Peyer's patch (tissue), 4 donors: ENCODE data around the gene MGLL. TPM values are rescaled to one million over a fixed set of nuclear protein-coding genes. Genes with fewer than 3 reads are reported as not detected.

Experiments used
- DNase-seq, 3 donors: peaks; one replicate each; pipeline ENCODE4 v3.0.0-alpha.2; 2017 to 2019
- H3K27ac ChIP-seq, 4 donors: fragments of 200-600 bp; sonication (generic); one replicate each; pipeline ENCODE4 v1.5.1; 2016 to 2019
- H3K27me3 ChIP-seq, 2 donors: fragments of 200-600 bp; sonication (generic); one replicate each; pipeline ENCODE4 v1.5.1; 2019
- H3K36me3 ChIP-seq, 3 donors: fragments of 200-600 bp; sonication (generic); one replicate each; pipeline ENCODE4 v1.5.1; 2016 to 2019
- H3K4me1 ChIP-seq, 4 donors: fragments of 200-600 bp; sonication (generic); one replicate each; pipeline ENCODE4 v1.5.1; 2016 to 2019
- H3K4me3 ChIP-seq, 4 donors: fragments of 200-600 bp; sonication (generic); 1 replicate in 3 of 4; 2 replicates in 1 of 4; pipeline ENCODE4 v1.5.1; 2016 to 2019; ENCODE audit warnings: mild to moderate bottlenecking in 1 of 4
- H3K9me3 ChIP-seq, 4 donors: fragments of 200-600 bp; sonication (generic); one replicate each; pipeline ENCODE4 v1.5.1; 2016 to 2019; ENCODE audit warnings: mild to moderate bottlenecking in 1 of 4
- POLR2A ChIP-seq, 2 donors: fragments of 450-650 bp; IDR thresholded peaks; one replicate each; pipeline ENCODE4 v1.5.1; 2017; ENCODE audit warnings: antibody characterized with exemption in 2 of 2, mild to moderate bottlenecking in 2 of 2, moderate library complexity in 2 of 2
- total RNA-seq, 4 donors: library from RNA; depleted of rRNA; stranded (reverse); fragments of >200 nt; gene quantifications; one replicate each; pipeline ENCODE4 v1.1.0, GENCODE V29; 2016
- TF ChIP-seq, protein P1 (sequence below), 6 experiments: fragments of 450-650 bp in 4 of 6; fragments of 200-600 bp in 2 of 6; sonication (generic) in 1 of 6; IDR thresholded peaks; one replicate each; pipeline ENCODE4 v1.5.1; 2017 to 2019; ENCODE audit warnings: antibody characterized with exemption in 6 of 6, mild to moderate bottlenecking in 3 of 6, moderate library complexity in 1 of 6

The MGLL gene
- total RNA-seq, 4 donors from 2014 or later = 56.1 to 180 (median 143) TPM

DNA sequence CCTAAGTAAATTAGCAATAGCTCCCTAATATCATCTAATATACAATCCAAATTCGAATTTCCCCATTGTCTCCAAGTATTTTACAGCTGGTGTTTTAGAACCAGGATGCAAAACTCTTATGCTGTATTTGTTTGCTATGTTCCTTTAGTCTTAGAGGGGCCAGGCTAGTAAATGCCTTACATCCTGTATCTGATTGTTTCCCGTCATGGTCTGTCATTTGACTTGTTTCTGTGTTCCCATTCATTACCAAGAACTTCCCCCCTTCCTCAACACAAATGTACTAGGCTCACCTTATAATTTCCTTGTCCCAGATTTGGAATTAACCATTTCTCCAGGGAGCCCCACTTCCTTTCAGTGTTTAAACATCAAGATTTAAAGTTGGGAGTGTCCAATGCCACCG lies 95.4 kb downstream of the MGLL start:
- H3K27me3 ChIP-seq = no peaks in the 10 kb centered on the region
- no peaks in the 10 kb centered on the region for H3K9me3 ChIP-seq
- no peak overlapping the region for H3K27ac ChIP-seq
- TF ChIP-seq, protein P1, sequence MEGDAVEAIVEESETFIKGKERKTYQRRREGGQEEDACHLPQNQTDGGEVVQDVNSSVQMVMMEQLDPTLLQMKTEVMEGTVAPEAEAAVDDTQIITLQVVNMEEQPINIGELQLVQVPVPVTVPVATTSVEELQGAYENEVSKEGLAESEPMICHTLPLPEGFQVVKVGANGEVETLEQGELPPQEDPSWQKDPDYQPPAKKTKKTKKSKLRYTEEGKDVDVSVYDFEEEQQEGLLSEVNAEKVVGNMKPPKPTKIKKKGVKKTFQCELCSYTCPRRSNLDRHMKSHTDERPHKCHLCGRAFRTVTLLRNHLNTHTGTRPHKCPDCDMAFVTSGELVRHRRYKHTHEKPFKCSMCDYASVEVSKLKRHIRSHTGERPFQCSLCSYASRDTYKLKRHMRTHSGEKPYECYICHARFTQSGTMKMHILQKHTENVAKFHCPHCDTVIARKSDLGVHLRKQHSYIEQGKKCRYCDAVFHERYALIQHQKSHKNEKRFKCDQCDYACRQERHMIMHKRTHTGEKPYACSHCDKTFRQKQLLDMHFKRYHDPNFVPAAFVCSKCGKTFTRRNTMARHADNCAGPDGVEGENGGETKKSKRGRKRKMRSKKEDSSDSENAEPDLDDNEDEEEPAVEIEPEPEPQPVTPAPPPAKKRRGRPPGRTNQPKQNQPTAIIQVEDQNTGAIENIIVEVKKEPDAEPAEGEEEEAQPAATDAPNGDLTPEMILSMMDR (IDR thresholded peaks at IDR 0.05) = no peak
- no peak for TF ChIP-seq POLR2A (IDR thresholded peaks at IDR 0.05)
- H3K36me3 ChIP-seq = peaks cover 0 to 4% (median 0%) of the 10 kb centered on the region in 3 donors
- no peak for DNase-seq
- H3K4me3 ChIP-seq = no peak overlapping the region
- peaks cover 0 to 14% (median 0%) of the 10 kb centered on the region in 4 donors for H3K4me1 ChIP-seq

- Histone ChIP-seq H3K27me3 (no peaks in the 10 kb centered on the region), H3K4me3 (no peak overlapping the region), H3K36me3 (peaks cover 0 to 19% (median 0%) of the 10 kb centered on the region in 3 donors), H3K9me3 (no peaks in the 10 kb centered on the region), H3K4me1 (peaks cover 0 to 12% (median 0%) of the 10 kb centered on the region in 4 donors), H3K27ac (peak overlapping the region in 1 of 4 donors; percentile 46)
- TF ChIP-seq, protein P1 (IDR thresholded peaks at IDR 0.05) = no peak
- no peak for TF ChIP-seq POLR2A (IDR thresholded peaks at IDR 0.05)
- DNase-seq = peak in 1 of 3 donors; percentile 15
Observed at GRCh38 chr3:127723011-127723567, 99.2 kb downstream of the MGLL start.

DNA sequence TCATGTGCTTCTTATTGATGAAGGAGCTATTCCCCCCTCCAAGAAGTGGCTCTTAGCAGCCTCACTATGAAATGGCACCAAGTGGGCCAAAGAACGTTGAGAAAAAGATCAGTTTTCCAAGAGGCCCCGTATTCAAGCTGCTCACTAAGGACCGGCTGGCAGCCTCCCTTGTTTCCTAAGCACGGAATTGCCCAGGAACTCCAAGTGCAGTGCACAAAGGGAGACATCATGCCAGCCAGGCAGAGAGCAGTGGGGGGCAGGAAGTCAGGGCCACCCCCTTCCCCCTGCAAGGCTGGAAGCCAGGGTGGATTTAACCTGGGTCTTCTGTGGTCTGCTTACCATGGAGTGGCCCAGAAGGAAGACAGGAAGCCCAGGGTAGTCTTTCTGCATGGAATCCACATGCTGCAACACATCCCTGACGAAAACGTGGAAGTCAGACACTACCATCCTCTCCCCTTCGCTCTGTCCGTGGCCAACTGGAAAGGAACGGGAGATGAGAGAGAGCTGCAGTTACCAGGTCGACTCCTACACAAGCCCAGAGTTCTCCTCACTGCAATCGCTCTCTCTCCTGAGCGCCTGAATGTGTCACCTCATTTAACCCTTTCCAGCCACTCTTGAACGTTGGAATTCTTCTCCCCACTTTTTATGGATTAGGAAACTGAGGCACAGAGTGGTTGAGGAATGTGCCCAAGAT lies 100.1 kb downstream of the MGLL start:
- H3K4me1 ChIP-seq = peaks cover 0 to 17% (median 0%) of the 10 kb centered on the region in 4 donors

DNA sequence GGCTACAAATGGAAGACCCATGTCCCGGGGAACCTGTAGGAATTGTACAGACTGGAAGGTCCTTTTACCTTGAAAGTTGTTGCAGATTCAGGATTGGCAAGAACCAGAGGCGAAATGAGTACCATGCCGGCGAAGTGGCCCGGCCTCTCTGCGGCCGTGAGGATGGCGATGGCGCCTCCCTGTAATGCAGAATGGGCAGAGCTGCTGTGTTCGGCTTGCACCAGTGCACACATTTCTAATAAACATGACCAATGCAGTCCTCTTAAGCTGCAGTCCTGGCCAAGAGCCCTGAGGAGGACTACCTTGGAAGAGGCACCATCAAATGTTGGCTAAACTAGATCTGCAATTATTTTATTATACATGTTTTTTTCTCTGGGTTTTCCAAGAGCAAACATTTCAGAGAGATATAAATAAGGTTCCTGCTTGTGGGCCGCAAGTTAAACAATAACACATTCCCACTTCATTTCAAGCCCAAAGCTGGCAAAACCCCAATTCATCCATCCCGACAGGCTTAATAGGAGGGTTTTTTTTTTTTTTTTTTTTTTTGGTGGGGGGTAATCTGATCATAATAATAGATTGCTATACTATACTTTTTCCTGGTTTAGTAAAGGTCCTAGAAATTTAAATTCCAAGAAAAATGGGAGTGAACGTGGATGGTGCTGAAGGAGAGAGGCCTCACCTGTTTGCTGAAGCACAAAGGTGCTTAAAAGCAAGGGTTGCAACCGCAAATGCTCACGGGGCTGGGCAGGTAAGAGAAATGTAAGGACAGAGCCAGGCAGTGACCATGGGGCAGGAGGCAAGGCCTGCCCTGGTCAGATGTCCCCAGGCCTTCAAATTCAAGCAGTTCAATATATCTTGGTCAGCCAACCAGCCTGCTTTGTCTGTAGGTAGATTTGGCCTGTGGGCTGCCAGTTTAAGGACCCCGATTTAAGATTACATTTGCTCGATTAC lies 101.1 kb downstream of the MGLL start:
- DNase-seq = peak in 1 of 3 donors; percentile 28
- Histone ChIP-seq H3K36me3 (peaks cover 0 to 27% (median 0%) of the 10 kb centered on the region in 3 donors), H3K27ac (peak overlapping the region in 1 of 4 donors; percentile 46), H3K27me3 (no peaks in the 10 kb centered on the region), H3K4me1 (peaks cover 0 to 17% (median 0%) of the 10 kb centered on the region in 4 donors), H3K9me3 (no peaks in the 10 kb centered on the region), H3K4me3 (no peak overlapping the region)
- no peak for TF ChIP-seq POLR2A (IDR thresholded peaks at IDR 0.05)
- TF ChIP-seq, protein P1 (IDR thresholded peaks at IDR 0.05) = no peak

More for the DNA sequence above, 100.1 kb downstream of the MGLL start:
- DNase-seq = peak in 1 of 3 donors; percentile 26
- peaks cover 0 to 23% (median 0%) of the 10 kb centered on the region in 3 donors for H3K36me3 ChIP-seq
- H3K9me3 ChIP-seq = no peaks in the 10 kb centered on the region
- H3K27ac ChIP-seq = peak overlapping the region in 1 of 4 donors; percentile 46
- no peak for TF ChIP-seq POLR2A (IDR thresholded peaks at IDR 0.05)
- TF ChIP-seq, protein P1 (IDR thresholded peaks at IDR 0.05) = no peak
- no peaks in the 10 kb centered on the region for H3K27me3 ChIP-seq
- H3K4me3 ChIP-seq = no peak overlapping the region

- Histone ChIP-seq H3K4me1 (peaks cover 0 to 17% (median 0%) of the 10 kb centered on the region in 4 donors), H3K9me3 (no peaks in the 10 kb centered on the region), H3K36me3 (peaks cover 0 to 35% (median 0%) of the 10 kb centered on the region in 3 donors), H3K27me3 (no peaks in the 10 kb centered on the region), H3K27ac (no peak overlapping the region), H3K4me3 (no peak overlapping the region)
- DNase-seq = peak in 1 of 3 donors; percentile 24
- TF ChIP-seq, protein P1 (IDR thresholded peaks at IDR 0.05) = no peak
- no peak for TF ChIP-seq POLR2A (IDR thresholded peaks at IDR 0.05)
Observed at GRCh38 chr3:127720161-127720823, 102.0 kb downstream of the MGLL start.
